B cell (primary cell): ENCODE data around the gene TES.

Source experiments
- EZH2 ChIP-seq: IDR thresholded peaks from 2 replicates; pipeline ENCODE4 v1.6.1; 2012; ENCODE audit warnings: borderline replicate concordance, low read depth, mild to moderate bottlenecking, moderate library complexity, low read length; ENCODE audit not compliant: insufficient read depth, poor library complexity, severe bottlenecking
- TF ChIP-seq, protein P1 (sequence below): fragments of 200-600 bp; IDR thresholded peaks from one replicate; pipeline ENCODE4 v1.8.0; 2022; ENCODE audit warnings: antibody characterized with exemption, mild to moderate bottlenecking

DNA sequence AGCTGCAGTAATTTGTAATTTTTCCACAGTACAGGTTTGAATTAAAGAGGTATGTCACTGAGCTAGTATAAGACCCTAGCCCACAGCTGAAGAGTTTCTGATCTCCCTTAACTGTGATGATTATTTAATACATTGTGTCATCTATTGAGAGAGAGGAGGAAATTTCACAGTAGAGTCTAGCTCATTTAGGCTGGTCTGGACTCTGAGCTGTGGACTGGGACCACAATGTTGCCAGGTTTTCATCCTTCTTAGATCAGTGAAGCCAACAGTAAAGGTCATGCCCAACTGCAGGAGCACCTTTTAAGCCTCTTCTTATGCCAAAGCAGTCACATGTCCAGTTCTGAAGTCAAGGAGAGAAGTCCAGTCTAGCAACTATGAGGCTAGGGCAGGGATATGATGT, 8.9 kb downstream of the TES start:
- TF ChIP-seq, protein P1, sequence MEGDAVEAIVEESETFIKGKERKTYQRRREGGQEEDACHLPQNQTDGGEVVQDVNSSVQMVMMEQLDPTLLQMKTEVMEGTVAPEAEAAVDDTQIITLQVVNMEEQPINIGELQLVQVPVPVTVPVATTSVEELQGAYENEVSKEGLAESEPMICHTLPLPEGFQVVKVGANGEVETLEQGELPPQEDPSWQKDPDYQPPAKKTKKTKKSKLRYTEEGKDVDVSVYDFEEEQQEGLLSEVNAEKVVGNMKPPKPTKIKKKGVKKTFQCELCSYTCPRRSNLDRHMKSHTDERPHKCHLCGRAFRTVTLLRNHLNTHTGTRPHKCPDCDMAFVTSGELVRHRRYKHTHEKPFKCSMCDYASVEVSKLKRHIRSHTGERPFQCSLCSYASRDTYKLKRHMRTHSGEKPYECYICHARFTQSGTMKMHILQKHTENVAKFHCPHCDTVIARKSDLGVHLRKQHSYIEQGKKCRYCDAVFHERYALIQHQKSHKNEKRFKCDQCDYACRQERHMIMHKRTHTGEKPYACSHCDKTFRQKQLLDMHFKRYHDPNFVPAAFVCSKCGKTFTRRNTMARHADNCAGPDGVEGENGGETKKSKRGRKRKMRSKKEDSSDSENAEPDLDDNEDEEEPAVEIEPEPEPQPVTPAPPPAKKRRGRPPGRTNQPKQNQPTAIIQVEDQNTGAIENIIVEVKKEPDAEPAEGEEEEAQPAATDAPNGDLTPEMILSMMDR: no peak
- no peak for TF ChIP-seq EZH2
